ENCODE results near the gene PANK4.
"Not testable (repeated sequence)": the region's sequence is repeated elsewhere in the genome, so short reads cannot be mapped to it uniquely, and the experiment has no call there.

The PANK4 gene

DNA sequence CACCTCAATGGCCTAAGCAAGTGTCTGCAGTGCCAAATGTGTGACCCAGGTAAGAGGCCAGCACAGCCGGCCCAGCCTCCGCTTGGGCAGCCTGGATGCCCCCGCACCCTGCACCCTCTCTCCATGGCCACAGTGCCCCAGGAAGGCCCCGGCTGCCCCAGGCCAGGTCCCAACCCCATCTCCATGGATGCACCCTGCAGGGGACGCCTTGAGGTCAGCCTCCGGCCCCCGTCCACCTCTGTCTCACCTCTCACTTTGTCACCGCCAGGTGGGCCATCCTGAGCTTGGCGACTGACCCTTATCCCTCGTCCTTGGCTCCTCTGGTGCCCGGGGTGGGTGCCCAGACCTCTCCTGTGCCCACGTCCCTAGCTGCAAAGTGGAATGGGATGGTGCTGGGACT lies 32.0 kb upstream of the PANK4 start:
- no peak for DNase-seq

DNA sequence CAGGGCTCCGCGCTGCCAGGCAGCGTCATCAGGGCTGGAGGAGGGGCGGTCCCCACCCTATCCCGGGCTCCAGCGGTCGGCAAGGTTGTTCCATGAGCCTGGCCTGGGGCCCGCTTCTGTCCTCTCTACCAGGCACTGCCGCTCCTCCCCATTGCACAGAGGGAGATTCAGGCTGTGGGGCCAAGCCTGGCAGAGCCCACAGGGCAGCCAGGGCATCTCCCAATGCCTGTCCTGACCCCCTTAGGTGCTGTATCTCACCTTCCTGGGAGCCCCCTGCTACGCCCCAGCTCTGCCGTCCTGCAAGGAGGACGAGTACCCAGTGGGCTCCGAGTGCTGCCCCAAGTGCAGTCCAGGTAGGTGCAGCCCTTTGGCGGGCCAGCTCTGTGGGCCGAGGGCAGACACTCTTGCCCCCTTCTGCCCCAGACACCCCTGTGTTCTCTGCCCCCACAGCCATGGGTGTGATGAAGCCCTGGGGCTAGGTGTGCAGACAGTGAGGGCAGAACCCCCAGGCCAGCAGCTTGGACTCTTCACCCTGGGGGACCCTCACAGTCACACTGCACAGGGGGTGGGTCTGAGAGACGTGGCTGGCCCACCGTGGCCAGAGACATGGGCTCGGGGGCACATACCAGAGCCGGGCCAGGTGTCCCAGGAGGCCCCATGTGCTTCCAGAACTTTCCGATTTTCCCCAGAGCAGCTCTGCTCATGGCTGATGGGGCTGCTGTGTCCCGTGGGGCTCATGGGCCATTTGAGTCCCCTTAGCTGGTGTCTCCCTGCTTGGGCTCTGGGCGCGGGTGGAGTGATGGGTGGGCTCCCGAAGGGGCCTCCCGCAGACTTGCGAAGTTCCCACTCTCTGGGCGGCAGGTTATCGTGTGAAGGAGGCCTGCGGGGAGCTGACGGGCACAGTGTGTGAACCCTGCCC lies 31.3 kb upstream of the PANK4 start:
- no peak for DNase-seq

GRCh38 chr1:2556678-2557481 lies 30.5 kb upstream of the PANK4 start:
- DNase-seq, result no peak

DNA sequence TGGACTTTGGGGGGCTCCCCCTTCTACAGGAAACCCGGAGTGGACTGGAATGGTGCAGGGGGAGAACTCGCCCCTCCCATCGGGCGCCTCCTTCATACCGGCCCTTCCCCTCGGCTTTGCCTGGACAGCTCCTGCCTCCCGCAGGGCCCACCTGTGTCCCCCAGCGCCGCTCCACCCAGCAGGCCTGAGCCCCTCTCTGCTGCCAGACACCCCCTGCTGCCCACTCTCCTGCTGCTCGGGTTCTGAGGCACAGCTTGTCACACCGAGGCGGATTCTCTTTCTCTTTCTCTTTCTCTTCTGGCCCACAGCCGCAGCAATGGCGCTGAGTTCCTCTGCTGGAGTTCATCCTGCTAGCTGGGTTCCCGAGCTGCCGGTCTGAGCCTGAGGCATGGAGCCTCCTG lies 29.9 kb upstream of the PANK4 start, which contains the start of gene TNFRSF14:
TNFRSF14 (plus strand) TSS at position 95 of the 401 bp plus-strand sequence; CDS start at position 389, 294 bp downstream.
- DNase-seq, result no peak

GRCh38 chr1:2555634-2556276 lies 29.4 kb upstream of the PANK4 start:
- no peak for DNase-seq

GRCh38 chr1:2554621-2555387 lies 28.4 kb upstream of the PANK4 start:
- no peak for DNase-seq

- no peak for DNase-seq
These were observed 27.6 kb upstream of the PANK4 start for GRCh38 chr1:2553871-2554620.

- DNase-seq, result not testable (repeated sequence)
These were observed 26.7 kb upstream of the PANK4 start for GRCh38 chr1:2553076-2553475.

GRCh38 chr1:2552189-2552588 lies 25.8 kb upstream of the PANK4 start:
- no peak for DNase-seq

DNA sequence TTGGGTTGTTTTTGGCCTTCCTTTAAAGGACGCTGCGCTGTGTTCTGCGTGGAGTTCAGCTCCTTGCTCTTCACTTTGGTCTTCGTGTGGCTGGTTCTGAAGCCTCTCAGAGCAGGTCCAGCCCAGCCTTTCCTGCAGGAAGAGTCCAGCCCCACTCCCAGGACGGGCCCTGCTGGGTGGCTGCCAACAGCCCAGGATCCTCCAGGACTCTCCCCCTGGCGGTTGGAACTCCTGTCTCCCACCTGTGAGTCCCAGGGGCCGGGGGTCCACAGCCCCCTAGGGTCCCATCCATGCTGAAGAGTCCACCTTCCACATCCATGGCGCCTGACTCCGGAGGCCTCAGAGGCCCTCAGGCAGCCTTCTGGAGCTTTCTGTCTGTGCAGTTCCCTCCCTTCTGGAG lies 25.1 kb upstream of the PANK4 start:
- not testable (repeated sequence) for DNase-seq

- DNase-seq, result not testable (repeated sequence)
These were observed 24.0 kb upstream of the PANK4 start for GRCh38 chr1:2550309-2550861.

- not testable (repeated sequence) for DNase-seq
These were observed 23.1 kb upstream of the PANK4 start for GRCh38 chr1:2549367-2550029.

- DNase-seq, result peak in 1 of 2 experiments; percentile 63
These were observed 21.7 kb upstream of the PANK4 start for GRCh38 chr1:2548068-2548589.

GRCh38 chr1:2547210-2548067 lies 21.0 kb upstream of the PANK4 start:
- no peak for DNase-seq

GRCh38 chr1:2546515-2547209 lies 20.3 kb upstream of the PANK4 start:
- no peak for DNase-seq

DNA sequence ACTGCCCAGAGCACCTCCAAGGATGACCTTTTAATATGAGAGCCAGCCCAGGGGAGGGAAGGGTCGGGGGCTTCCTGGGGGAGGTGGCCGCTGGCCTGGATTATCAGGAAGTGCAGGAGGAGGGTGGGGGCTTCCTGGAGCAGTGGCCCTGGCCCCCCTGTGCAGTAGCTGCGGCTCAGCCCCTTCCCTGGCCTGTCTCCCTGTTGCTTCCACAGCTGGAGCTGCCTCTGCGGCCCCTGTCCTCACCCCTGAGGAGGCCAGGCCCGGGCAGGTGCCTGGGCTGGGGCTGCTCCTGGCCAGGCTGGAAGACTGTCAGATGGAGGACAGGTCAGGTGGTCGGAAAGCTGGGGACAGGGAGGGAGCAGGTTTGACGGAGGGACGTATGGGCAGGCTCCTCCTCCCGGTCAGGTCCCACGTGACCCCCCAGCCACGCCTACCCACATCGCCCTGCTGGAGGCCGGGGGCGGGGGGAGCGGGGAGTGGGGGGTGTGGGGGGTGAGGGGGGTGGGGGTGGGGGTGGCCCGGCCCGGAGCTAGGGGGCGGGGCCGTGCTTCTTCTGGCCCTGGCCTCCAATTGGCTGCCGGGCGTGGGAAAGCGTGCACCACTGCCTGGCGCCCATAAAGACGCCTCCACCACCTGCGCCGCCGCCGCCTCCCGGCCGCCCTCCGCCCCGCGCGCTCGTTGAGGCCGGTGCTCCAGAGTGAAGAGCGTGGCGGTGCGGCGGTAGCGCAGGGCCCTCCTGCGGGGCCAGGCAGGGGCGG lies 19.5 kb upstream of the PANK4 start:
- DNase-seq, result peak; percentile 60 to 72

DNA sequence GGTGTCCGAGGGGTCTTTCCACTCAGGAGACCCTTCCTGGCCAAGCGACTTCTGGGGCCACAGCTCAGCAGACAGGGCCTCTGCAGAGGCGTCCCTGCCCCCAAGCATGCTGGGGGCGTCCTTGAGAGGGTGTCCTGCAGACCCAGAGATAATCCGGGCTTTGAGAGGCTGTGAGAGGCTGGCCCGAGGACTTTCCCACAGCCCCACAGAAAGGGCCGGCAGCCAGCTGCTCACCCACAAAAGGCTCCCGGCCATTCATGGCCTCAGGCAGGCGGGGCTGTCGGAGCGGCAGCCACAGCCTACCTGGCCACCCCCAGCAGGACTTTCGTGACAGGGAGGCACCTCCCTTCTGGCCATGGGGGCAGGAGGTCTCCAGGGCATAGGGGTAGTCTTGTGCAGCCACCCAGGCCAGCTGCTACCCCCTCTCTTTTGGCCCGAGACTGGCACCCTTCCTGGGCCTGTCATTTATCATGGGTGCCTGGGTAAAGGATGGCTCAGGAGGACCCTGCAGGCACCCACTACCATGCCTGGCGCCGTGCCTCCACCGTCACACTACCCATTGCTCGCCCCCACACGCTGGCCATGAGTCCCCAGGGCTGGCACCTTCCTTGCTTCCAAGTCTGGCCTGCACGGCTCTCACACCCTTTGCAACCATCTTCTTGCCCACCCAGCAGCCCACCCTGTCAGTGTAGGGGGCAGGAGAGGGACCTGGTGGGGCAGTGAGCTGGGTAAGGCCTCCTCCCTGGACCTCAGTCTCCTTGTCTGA lies 18.7 kb upstream of the PANK4 start:
- DNase-seq, result no peak
